Testis (tissue), 2 donors: ENCODE data around the gene WDR91.

Experiments used
- POLR2A ChIP-seq: fragments of 450-650 bp; IDR thresholded peaks from one replicate; pipeline ENCODE4 v1.6.1; 2017; ENCODE audit warnings: antibody characterized with exemption, mild to moderate bottlenecking, moderate library complexity
- TF ChIP-seq, protein P1 (sequence below), 3 experiments: fragments of 450-650 bp in 2 of 3; fragments of 200-600 bp in 1 of 3; sonication (generic) in 1 of 3; IDR thresholded peaks; one replicate each; pipeline ENCODE4 v1.5.1; 2016 to 2019; ENCODE audit warnings: antibody characterized with exemption in 3 of 3, mild to moderate bottlenecking in 2 of 3, moderate library complexity in 1 of 3

DNA sequence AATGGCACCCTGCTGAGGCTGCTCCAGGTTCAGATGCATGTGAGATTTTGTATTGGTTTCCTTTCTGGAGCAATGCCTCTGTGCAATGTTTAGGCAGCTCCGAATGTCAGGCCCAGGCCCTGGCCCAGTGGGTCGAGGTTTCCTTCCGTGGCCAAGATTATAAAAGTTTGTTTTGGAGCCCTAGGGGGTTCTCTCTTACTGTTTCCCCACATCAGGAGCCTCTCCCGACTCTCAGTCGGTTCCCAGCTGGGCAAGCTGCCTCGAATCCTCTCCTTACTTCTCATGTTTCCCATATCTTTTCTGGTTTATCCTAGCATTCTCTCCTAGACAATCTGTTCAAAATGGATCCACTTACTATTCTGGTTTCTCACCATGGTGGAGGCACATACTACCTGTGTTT lies 52.5 kb downstream of the WDR91 start:
- TF ChIP-seq, protein P1, sequence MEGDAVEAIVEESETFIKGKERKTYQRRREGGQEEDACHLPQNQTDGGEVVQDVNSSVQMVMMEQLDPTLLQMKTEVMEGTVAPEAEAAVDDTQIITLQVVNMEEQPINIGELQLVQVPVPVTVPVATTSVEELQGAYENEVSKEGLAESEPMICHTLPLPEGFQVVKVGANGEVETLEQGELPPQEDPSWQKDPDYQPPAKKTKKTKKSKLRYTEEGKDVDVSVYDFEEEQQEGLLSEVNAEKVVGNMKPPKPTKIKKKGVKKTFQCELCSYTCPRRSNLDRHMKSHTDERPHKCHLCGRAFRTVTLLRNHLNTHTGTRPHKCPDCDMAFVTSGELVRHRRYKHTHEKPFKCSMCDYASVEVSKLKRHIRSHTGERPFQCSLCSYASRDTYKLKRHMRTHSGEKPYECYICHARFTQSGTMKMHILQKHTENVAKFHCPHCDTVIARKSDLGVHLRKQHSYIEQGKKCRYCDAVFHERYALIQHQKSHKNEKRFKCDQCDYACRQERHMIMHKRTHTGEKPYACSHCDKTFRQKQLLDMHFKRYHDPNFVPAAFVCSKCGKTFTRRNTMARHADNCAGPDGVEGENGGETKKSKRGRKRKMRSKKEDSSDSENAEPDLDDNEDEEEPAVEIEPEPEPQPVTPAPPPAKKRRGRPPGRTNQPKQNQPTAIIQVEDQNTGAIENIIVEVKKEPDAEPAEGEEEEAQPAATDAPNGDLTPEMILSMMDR (IDR thresholded peaks at IDR 0.05), result no peak
- TF ChIP-seq POLR2A, result no peak
